Keratinocyte (primary cell): Measurements from ENCODE around the gene EPHA6. TPM values are rescaled to one million over a fixed set of nuclear protein-coding genes. Genes with fewer than 3 reads are reported as not detected.

Experiments used
- DNase-seq: peaks from one replicate; pipeline ENCODE4 v3.0.0-alpha.2; 2011; ENCODE audit warnings: low read depth, missing footprints, low spot score
- FAIRE-seq: peaks from 2 replicates; lab custom pipeline; 2011; peaks lifted over from hg19 to GRCh38; lab: Jason Lieb, UNC
- H2AFZ ChIP-seq: 2 replicates; pipeline ENCODE4 v1.6.0; 2012; ENCODE audit warnings: low read length, control low read depth, inconsistent platforms; ENCODE audit not compliant: control insufficient read depth
- H3K27ac ChIP-seq: 2 replicates; pipeline ENCODE4 v1.5.1; 2011; ENCODE audit warnings: low read length; ENCODE audit not compliant: control insufficient read depth, insufficient read depth
- H3K27me3 ChIP-seq: 3 replicates; pipeline ENCODE4 v1.6.0; 2011; ENCODE audit warnings: low read length; ENCODE audit not compliant: control insufficient read depth, insufficient read depth; ENCODE audit errors: extremely low read depth
- H3K36me3 ChIP-seq, 2 experiments: 2 replicates in 1 of 2; 3 replicates in 1 of 2; pipeline ENCODE4 v1.5.1; 2011; ENCODE audit warnings: low read length in 2 of 2, mild to moderate bottlenecking in 1 of 2; ENCODE audit not compliant: control insufficient read depth in 2 of 2, insufficient read depth in 2 of 2; ENCODE audit errors: extremely low read depth in 1 of 2
- H3K4me1 ChIP-seq: 3 replicates; pipeline ENCODE4 v1.5.1; 2011; ENCODE audit warnings: low read length; ENCODE audit not compliant: control insufficient read depth, insufficient read depth; ENCODE audit errors: extremely low read depth
- H3K4me2 ChIP-seq: 3 replicates; pipeline ENCODE4 v1.6.0; 2011; ENCODE audit warnings: low read depth, low read length; ENCODE audit not compliant: control insufficient read depth, insufficient read depth; ENCODE audit errors: extremely low read depth
- H3K4me3 ChIP-seq, 3 experiments: fragments of 200-600 bp in 1 of 3; sonication (generic) in 1 of 3; 2 replicates in 2 of 3; 3 replicates in 1 of 3; pipeline ENCODE4 v1.5.1; 2011 to 2016; ENCODE audit warnings: low read length in 3 of 3, mild to moderate bottlenecking in 3 of 3, control low read depth in 2 of 3, inconsistent platforms in 1 of 3, low read depth in 1 of 3, mixed read lengths in 1 of 3, mixed run types in 1 of 3, moderate library complexity in 1 of 3; ENCODE audit not compliant: control insufficient read depth in 2 of 3, insufficient read depth in 2 of 3; ENCODE audit errors: extremely low read depth in 1 of 3
- H3K79me2 ChIP-seq: 2 replicates; pipeline ENCODE4 v1.6.0; 2012; ENCODE audit warnings: low read length; ENCODE audit not compliant: control insufficient read depth, insufficient read depth
- H3K9ac ChIP-seq: 3 replicates; pipeline ENCODE4 v1.6.0; 2011; ENCODE audit warnings: low read length; ENCODE audit not compliant: control insufficient read depth, insufficient read depth; ENCODE audit errors: extremely low read depth
- H3K9me1 ChIP-seq: 3 replicates; pipeline ENCODE4 v1.6.0; 2011; ENCODE audit warnings: low read length; ENCODE audit not compliant: control insufficient read depth, insufficient read depth; ENCODE audit errors: extremely low read depth
- H3K9me3 ChIP-seq: 2 replicates; pipeline ENCODE4 v1.5.1; 2012; ENCODE audit warnings: low read depth, low read length; ENCODE audit not compliant: control insufficient read depth
- H4K20me1 ChIP-seq: 3 replicates; pipeline ENCODE4 v1.6.0; 2011; ENCODE audit warnings: low read length; ENCODE audit not compliant: control insufficient read depth, insufficient read depth; ENCODE audit errors: extremely low read depth
- CTCF ChIP-seq, 3 experiments: IDR thresholded peaks in 1 of 3; conservative IDR thresholded peaks in 1 of 3; optimal IDR thresholded peaks in 1 of 3; 2 replicates in 2 of 3; 3 replicates in 1 of 3; pipeline versions ENCODE3 to v1.5.1; 2011; ENCODE audit warnings: low read length in 3 of 3, mild to moderate bottlenecking in 3 of 3, moderate library complexity in 2 of 3, control low read depth in 1 of 3, inconsistent platforms in 1 of 3; ENCODE audit not compliant: insufficient read depth in 2 of 3; ENCODE audit errors: extremely low read depth in 1 of 3
- EZH2 ChIP-seq: IDR thresholded peaks from one replicate; pipeline ENCODE4 v1.6.1; 2012; ENCODE audit warnings: inconsistent platforms, mild to moderate bottlenecking, low read length, moderate library complexity
- dilution Hi-C: fragments of 300-500 bp; cut with MboI; formaldehyde crosslinking; loops from one replicate; pipeline ENCODE4 v1.7.0; 2020; ENCODE audit warnings: low sequenced_read_pairs; ENCODE audit not compliant: extremely low pct_ligation_motif_present
- polyA plus RNA-seq, 5 experiments: library from polyadenylated mRNA; depleted of rRNA in 3 of 5; stranded (reverse) in 3 of 5; stranded (forward) in 1 of 5; unstranded in 1 of 5; fragments of >200 nt; gene quantifications; 1 replicate in 1 of 5; 2 replicates in 3 of 5; 3 replicates in 1 of 5; pipeline versions ENCODE4 v1.2.1 to v1.2.3, GENCODE V29; 2011 to 2012; ENCODE audit warnings: missing spikeins in 2 of 5, low read depth in 1 of 5, low replicate concordance in 1 of 5

The EPHA6 gene
- polyA plus RNA-seq, 1 donor (not counting 4 experiments of a cell fraction or from before 2014, with no cell fraction given), result not detected

GRCh38 chr3:97200387-97200786 lies 386.0 kb downstream of the EPHA6 start:
- Histone ChIP-seq H3K9me3 (no peaks in the 10 kb centered on the region), H2AFZ (no peak overlapping the region), H3K79me2 (no peaks in the 10 kb centered on the region), H3K27me3 (no peaks in the 10 kb centered on the region), H3K4me1 (no peaks in the 10 kb centered on the region), H3K27ac (no peak overlapping the region), H3K4me3 (no peak overlapping the region), H3K4me2 (no peak overlapping the region), H4K20me1 (no peaks in the 10 kb centered on the region), H3K9ac (no peak overlapping the region), H3K9me1 (no peaks in the 10 kb centered on the region), H3K36me3 (no peaks in the 10 kb centered on the region)
- TF ChIP-seq CTCF (optimal IDR thresholded peaks at IDR 0.05 in 1 of 3, IDR thresholded peaks at IDR 0.05 in 1 of 3, conservative IDR thresholded peaks at IDR 0.05 in 1 of 3; ENCODE audit: extremely low read depth in 1 of 3, insufficient read depth in 2 of 3, low read length in 3 of 3) (no peak), EZH2 (no peak)
- no peak for DNase-seq
- FAIRE-seq, result no peak
- dilution Hi-C loops, result no loop called here

DNA sequence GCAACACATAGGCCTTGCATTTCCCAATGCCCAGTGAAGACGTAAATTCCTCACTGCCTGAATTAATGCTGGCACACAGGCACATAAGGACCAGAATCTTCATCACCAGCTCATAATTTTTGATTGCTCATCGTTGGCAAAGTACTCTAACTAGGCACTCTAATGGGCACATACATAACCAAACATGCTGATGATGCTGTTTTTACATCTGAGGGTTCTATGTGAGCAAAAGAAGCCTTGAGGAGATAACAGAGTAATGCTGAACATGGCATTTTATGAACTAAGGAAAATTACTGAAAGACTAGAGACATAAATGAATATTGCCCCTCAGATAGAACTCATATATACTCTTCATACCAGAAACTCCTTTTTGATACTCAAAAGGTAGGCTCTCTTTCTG lies 387.4 kb downstream of the EPHA6 start:
- Histone ChIP-seq H2AFZ (no peak overlapping the region), H3K4me1 (no peaks in the 10 kb centered on the region), H3K36me3 (no peaks in the 10 kb centered on the region), H3K27me3 (no peaks in the 10 kb centered on the region), H3K9me1 (no peaks in the 10 kb centered on the region), H3K9me3 (no peaks in the 10 kb centered on the region), H3K4me2 (no peak overlapping the region), H3K4me3 (no peak overlapping the region), H3K9ac (no peak overlapping the region), H4K20me1 (no peaks in the 10 kb centered on the region), H3K79me2 (no peaks in the 10 kb centered on the region), H3K27ac (no peak overlapping the region)
- dilution Hi-C loops, result no loop called here
- FAIRE-seq, result no peak
- TF ChIP-seq EZH2, result no peak
- TF ChIP-seq CTCF (optimal IDR thresholded peaks at IDR 0.05 in 1 of 3, IDR thresholded peaks at IDR 0.05 in 1 of 3, conservative IDR thresholded peaks at IDR 0.05 in 1 of 3; ENCODE audit: extremely low read depth in 1 of 3, insufficient read depth in 2 of 3, low read length in 3 of 3), result no peak
- no peak for DNase-seq
